ENCODE data around the gene HOXD4.

Gene HOXD4

DNA sequence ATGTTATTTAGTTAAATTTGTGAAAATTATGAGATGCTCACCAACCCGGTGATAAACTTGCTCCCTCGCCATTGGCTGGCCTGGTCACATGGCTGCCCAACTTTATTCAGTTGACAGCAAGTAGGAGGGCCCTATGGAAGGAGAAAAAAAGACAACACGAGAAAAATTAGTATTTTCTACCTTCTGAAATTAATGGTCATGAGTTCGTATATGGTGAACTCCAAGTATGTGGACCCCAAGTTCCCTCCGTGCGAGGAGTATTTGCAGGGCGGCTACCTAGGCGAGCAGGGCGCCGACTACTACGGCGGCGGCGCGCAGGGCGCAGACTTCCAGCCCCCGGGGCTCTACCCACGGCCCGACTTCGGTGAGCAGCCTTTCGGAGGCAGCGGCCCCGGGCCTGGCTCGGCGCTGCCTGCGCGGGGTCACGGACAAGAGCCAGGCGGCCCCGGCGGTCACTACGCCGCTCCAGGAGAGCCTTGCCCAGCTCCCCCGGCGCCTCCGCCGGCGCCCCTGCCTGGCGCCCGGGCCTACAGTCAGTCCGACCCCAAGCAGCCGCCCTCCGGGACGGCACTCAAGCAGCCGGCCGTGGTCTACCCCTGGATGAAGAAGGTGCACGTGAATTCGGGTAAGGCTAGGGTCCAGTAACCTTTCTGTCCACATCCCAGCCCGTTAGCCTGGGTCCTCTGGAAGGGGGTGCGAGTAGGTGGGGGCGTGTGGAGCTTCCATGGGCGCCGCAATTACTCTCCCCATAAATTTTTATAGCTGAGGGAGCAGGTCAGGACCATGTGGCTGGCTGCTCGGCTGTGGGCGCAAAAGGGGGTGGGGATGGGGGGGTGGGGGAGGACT, at the start of gene HOXD4:
HOXD4 (plus strand) TSS at position 109 of the 846 bp plus-strand sequence; CDS start at position 193, 84 bp downstream.
- no peak for DNase-seq (ENCODE audit: low read depth)

DNA sequence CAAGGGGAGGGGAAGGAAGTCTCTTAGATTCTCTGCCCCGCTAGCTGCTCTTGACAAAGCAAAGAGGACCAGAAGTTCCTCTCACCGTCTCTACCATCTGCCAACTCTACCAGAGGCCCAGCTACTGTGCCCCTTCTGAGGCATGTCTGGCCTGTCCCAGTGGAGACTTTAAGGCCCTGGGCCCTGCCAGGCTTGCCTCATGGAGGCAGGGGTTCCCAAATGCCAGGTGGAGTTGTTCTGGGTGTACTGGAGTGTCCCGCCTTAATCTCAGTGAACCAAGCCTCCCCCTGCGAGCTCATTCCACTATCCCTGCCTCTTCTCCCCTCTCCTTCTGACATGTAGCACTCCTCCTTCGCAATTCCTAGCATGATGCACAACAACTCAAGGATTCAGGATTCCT, 49.5 kb upstream of the HOXD4 start:
- no peak for DNase-seq (ENCODE audit: low read depth)

DNA sequence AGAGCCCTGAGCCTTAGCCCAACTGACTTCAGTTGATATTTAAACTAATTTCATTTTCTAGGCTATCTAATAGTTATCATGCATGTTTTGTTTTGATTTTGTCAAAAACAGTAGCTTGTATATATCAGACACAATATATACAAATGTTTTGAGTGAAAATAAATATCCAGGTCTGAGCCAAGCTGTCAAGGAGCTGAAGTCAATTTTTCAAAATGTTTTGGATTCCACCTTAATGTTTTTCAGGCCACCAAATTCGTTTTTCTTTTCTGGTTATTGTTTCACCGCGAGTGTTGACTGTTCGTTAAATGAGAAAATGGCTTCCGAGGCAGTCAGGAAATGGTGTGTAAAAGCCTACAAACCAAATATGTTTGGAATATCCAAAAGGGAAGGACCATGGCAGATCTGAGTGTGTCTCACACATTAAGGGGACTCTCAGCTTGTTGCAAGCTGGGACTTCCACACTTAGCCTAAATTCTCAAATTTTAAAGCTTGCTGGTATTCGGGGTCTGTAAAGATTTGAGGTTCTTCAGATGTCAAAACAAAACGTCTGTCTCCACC, 49.0 kb upstream of the HOXD4 start:
- no peak for DNase-seq (ENCODE audit: low read depth)

DNA sequence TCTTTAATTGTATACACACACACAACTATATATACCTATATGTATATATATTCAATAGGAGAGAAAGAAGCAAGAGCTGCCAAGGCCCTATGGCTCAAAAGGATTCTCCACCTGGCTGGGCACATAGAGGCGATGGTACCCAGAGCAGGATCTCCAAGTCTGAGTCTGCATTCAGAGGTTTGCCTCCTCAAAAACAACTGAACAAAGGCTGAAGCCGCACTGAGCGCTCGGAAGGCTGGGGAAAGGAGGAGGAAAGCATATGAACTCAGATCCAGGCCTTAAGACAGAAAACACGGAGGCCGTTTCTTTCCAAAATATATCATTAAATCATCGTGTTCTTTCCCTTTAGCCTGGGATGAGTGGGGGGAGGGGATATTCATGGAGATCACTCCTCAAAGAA, 48.2 kb upstream of the HOXD4 start:
- DNase-seq (ENCODE audit: low read depth) = no peak

DNA sequence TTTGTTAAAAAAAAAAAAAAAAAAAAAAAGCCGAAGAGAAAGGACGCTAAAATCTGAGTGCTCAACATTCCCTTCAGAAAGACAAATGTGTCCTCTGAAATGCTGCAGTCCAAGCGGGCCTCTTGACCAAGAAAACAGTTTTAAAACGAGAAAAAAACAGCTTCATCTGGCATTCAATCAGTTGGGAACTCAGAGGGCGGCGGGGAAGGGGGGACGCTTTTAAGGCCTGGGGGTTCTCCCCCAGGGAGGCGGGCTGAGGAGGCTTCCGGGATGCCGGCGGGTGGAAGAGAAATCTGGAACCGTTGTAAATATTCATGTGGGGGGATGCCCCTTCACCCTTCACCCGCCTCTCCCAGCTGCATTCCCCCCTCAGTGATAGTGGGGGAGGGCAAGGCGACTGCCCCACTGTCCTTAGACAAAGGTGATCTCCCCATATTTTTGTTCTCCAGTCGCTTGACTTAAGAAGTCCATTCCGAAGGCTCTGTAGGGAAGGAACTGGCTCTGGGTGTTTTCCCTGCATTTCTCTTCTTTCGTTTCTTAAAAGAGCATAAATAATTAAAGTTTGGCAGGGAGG, 47.5 kb upstream of the HOXD4 start:
- DNase-seq (ENCODE audit: low read depth) = no peak

DNA sequence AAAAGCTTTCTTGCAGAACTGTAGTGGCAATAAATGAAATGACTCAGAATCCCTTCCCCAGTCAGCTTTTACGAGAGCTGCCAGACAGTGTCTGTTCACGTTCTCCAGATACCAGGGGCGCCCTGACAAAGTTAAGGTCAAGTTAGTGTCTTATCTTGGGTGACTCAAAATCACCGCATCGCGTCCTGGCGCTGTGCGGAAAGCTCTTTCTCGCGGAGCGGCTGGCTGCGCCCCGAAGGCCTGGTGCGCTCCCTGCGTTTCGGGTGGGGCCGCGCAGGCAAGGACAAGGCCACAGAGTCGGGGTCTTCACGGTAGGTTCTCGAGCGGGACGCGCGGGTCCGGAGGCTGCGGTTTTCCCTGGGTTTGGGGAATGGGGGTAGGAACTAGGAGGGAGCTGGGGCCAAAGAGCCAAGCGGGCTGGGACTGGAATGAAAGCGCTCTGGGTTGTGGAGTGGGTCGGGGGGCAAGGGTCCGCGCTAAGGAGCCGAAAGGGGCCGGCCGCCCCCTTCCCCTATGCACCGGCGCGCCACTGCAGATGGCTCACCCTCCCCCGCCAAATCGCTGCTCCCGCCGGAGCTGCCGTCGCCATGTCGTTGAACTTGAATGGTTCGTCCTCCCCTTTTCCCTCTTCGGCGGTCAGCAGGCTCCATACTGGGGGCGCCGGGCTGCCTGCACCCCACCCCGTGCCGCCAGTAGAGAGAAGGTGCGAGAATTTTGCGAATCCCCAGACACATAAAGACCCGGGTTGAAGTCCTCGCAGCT, 46.9 kb upstream of the HOXD4 start:
- no peak for DNase-seq (ENCODE audit: low read depth)

DNA sequence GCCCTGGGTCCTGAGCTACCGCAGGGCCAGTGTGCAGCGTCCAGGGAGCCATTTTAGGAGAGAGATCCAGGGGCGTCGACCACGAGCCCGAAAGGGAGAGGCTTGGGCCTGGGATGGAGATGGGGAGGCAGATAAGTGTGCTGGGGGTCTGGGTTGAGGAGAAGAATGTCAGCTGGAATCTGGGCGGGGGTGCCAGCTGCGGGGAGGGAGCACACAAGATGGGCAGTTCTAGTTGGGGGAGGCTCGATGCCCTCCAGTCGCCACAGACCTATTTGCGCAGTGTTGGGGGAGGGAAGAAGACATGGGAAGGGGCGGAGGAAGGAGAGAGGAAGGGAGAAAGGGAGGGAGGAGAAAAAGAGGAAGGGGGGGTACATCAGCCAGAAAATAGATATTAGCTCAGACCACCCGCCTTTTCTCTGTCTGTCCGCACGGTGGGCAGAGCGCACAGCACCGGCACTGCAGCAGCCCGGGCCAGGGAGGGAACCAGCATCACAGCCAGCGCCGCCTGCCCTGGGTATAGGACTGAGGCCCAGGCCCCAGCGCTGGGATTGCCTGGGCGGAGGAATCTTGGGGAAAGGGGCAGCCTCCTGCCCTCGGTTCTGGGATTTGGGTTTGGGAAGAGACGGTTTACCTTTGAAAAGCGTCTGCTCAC, 46.1 kb upstream of the HOXD4 start:
- DNase-seq (ENCODE audit: low read depth) = no peak

DNA sequence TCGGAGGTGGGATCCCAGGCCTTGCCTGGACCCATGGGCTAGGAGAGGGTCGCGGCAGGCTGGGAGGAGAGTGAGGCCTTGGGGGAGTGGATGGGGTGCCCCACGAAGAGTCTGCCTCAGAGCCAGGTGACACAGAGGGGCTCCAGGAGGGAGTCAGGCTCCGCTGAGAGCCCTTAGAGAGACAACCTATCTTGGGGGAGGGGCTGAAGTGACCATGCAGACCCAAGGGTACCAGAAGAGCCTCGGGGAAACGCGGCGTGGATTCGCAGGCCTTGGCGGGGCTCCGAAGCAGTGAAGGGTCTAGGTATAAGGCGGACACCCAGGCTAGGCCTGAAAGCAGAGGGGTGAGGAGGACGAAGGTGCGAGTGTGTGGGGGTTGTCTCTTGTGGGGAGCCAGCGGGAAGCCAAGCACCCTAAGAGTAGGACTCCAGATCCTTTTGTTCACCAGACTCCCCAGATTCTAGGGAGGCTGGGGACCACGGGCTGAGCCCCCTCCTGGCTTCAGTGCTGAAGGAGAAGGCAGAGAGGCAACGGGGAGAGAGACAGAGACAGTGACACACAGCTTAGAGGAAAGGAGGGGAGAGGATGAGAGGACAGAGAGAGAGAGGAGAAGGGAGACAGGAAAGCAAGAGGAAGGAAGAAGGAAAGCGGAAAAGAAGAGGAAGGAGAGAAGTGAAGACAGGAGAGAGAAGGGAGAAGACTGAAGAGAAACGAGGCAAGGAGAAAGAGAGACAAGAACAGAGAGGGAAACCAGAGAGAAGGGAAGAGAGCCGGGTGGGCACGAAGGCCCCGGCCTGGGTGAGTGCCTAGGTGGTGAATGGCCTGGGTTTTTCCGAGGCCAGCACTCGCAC, 45.4 kb upstream of the HOXD4 start:
- no peak for DNase-seq (ENCODE audit: low read depth)

DNA sequence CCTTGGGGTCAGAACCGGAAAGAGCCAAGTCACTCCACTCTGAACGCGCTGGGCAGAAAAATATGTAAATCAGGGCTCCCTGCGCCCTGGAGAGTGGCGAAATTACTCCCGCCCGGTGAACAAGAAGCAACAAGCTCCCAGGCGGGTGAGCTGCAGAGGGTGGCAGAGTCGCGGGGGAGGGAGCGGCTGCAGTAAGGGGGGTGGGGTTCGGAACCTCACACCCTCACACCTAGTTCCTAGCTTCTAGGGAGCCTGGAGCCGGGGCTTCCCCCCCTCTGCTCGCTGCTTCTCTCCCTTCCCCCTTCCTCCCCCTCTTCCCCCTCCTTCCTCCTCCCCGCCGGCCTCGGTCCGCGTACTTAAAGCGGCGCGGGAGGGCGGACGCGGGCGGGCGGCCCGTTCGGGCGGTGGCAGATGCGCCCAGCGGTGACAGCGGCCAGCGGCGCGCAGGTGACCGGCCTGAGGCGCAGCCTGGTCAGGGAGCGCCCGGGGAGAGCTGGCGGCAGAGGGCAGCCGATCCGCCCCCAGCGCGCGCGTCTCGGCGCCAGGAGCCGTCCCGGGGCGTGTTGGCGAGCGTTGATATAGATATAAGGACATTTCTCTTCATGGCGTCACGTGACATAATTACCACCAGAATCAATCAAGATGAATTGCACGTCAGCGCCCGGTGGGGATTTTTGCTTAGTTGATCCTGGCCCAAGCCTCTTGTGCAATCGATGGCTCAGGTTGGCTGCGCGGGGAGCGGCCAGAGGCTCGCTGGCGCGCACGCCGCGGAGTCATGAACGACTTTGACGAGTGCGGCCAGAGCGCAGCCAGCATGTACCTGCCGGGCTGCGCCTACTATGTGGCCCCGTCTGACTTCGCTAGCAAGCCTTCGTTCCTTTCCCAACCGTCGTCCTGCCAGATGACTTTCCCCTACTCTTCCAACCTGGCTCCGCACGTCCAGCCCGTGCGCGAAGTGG, 44.5 kb upstream of the HOXD4 start, which contains the start of gene HOXD11:
HOXD11 (plus strand) TSS at position 700 of the 959 bp plus-strand sequence; CDS start at position 776, 76 bp downstream.
- no peak for DNase-seq (ENCODE audit: low read depth)

DNA sequence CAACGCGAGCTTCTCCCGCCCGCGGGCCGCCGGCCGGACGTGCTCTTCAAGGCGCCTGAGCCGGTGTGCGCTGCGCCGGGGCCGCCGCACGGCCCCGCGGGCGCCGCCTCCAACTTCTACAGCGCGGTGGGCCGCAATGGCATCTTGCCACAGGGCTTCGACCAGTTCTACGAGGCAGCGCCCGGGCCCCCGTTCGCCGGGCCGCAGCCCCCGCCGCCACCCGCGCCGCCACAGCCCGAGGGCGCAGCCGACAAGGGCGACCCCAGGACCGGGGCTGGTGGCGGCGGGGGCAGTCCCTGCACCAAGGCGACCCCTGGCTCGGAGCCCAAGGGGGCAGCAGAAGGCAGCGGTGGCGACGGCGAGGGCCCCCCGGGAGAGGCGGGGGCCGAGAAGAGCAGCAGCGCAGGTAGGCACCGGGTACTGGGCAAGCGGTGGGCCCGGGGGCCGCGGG, 43.6 kb upstream of the HOXD4 start:
- DNase-seq (ENCODE audit: low read depth) = no peak

DNA sequence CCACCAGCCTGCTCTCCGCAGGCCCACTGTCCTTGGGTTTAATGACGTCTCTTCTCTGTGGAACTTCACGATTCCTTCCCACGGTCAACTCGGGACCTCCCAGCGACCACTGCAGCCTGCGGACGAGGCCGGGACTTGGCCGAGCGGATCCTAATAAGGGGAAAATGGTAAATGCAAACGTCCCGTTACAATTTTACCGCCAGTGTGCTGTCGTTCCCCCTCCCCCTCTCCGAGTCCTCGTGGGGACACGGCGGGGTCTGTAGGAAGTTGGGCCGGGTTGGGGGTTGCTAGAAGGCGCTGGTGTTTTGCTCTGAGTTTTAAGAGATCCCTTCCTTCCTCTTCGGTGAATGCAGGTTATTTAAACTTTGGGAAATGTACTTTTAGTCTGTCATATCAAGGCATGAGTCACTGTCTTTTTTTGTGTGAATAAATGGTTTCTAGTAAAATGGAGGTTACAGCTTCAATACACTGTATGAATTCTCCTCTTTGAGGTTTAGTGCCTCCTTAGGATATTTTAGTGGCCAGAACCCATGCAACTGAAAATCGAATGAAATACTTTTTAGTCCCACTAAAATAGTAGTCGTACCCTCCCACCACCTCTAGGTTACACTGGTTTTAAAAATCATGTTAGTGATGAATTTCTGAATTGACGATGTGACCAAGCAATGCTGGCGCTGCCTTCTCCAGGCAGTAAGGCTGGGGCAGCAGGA, 42.0 kb upstream of the HOXD4 start:
- no peak for DNase-seq (ENCODE audit: low read depth)

DNA sequence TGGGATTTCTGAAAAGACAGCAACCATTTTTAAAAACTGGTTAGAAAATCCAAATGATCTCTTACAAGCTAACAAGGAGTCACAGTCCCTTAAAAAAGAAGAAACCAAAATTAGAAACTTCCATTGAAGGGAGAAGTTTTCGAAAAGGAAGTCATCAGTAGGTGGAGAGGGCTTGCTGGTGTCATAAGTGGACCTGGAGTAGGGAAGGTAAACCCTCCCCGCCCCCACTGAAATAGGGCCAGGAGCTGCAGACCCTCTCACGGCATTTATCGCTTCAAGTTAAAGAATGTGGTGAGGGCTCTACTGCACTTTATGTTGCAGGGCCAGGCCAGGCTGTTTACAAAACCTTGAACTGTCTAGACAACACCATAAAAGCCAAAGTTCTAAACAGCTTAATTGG, 41.4 kb upstream of the HOXD4 start:
- DNase-seq (ENCODE audit: low read depth) = no peak

DNA sequence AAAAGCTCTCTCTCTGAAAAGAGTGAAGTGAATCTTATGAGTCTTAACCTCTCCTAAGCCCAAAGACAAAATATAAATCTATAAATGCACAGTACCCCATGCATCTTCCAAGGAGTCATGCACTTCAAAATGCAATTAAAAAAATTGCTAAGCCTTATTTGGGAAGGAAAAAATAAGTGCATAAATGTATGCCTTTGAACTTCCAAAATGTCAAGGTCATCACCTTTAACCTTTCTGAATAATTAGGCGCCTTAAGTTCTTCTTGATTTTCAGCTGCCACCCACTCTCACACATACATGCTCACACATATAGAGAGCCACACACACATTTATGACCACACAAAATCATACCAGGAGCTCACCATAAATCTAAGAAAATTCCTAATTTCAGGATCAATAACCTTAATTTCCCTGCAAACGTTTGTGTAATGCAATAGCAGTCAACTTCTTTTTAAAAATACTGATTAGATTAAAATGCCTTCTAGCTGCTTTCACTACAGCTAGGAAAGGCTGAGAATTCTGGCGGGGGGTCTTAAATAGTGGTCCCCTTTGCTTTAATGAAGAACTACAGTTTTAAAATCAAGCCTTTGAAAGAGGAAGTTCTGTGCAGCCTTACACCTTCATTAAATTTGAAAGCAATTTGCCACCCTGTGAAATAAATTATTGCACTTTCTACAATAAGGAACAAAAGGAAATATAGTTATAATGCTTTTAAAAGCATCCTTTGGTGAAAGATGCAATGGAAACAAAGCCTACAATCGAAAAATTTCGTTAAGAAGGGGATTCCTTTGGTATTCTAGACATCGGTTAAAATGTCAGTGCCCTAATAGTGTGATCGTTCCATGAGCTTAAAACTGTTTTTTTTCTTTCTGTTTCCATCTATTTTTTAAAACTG, 40.7 kb upstream of the HOXD4 start:
- DNase-seq (ENCODE audit: low read depth) = no peak

DNA sequence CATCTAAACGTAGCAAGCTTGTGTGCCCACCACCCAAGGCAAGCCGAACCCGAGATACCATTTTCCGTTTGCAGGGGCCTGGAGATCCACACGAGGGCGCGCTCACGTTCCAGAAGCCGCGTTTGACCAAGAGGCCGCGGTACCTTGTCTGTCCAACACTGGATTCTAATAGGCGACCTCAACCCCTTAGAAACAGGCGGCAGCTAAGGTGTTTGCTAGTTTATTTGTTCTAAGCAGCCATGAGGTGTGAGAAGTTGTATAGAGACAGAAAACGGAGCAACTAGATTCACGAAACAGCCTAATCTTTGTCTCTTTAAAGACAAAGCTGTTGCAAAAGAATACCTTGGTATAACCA, 40.1 kb upstream of the HOXD4 start:
- no peak for DNase-seq (ENCODE audit: low read depth)

DNA sequence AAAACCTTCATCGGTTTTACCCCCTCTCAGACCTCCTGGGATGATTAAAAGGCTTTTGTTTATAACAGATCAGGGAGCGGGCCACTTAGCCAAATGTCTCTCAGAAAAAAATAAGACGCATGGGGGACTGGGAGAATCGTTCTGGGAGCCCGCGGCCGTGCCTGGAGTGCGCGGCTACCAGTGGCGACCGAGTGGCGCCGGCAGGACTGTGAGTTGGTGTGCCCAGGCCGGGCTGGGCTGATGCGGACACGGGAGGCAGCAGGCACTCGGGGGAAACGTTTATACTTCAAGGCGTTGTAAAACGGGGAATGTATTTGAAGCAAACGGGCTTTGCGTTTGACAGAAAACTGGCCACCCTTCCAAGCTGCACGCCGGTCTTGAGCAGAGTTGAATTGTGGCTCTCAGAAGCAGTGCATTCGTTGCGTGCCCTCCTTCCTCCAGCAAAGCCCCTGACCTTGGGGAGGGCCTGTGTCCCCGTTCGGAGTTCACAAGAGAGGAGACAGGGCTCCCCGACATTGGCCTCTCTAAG, 39.4 kb upstream of the HOXD4 start:
- no peak for DNase-seq (ENCODE audit: low read depth)

DNA sequence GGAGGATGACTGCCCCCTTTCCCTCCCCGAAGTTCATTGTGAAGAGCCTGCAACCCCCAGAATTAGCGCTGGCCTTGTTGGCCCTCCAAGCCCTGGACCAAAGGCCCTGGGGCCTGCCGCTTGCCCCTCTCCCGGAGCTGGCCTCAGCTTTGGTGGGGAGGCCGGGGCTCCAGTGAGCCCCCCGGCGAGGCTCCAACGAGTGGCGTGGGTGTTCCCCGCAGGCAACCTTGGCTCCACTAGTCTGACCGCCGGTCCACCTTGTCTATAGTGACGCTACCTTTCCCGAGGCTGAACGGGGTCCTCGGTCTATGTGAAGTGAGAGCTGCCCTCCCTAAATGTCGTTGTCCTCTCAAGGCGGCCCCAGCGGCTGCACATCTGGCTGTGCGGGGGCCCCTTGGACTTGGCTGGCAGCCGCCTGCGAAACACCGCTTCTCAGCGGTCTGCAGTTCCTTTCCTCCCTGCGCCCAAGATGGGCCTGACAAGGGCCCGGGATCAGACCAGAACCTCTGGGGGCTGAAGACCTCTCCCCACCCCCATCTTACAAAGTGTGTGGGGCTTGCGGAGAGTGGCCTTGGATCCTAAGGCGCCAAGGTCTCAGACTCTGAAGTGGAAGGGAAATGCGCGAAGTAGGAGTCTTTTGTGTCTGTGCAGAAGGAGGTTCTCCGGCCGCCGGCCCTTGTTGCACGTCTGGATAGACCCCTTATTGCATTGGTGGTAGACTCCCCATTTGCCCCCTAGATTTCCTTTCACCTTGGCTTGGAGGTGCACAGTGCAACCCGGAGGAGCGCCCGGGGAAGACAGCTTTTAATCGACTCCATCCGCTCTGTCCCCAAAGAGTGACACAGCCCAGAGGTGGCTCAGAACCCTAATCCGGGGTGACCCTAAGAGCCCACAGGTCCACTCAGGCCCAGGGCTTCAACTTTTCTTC, 38.7 kb upstream of the HOXD4 start:
- DNase-seq (ENCODE audit: low read depth) = no peak
